Measurements from ENCODE around the gene MEOX1.
"Not testable (repeated sequence)": the region's sequence is repeated elsewhere in the genome, so short reads cannot be mapped to it uniquely, and the experiment has no call there.

The MEOX1 gene

GRCh38 chr17:43661699-43662412, at the start of gene MEOX1:
Gene MEOX1 (minus strand): TSS chr17:43661922. CDS start chr17:43661534, 388 bp downstream.
- in situ Hi-C loops (cut with MboI; ENCODE audit: low sequenced_read_pairs): no loop called here

GRCh38 chr17:43710101-43710500, 48.4 kb upstream of the MEOX1 start:
- in situ Hi-C loops (cut with MboI; ENCODE audit: low sequenced_read_pairs): no loop called here

GRCh38 chr17:43709210-43709609, 47.5 kb upstream of the MEOX1 start:
- in situ Hi-C loops (cut with MboI; ENCODE audit: low sequenced_read_pairs): no loop called here

GRCh38 chr17:43707184-43707583, 45.5 kb upstream of the MEOX1 start:
- in situ Hi-C loops (cut with MboI; ENCODE audit: low sequenced_read_pairs): no loop called here

- in situ Hi-C loops (cut with MboI; ENCODE audit: low sequenced_read_pairs): no loop called here
Observed at GRCh38 chr17:43706235-43706634, 44.5 kb upstream of the MEOX1 start.

GRCh38 chr17:43703630-43704029, 41.9 kb upstream of the MEOX1 start:
- in situ Hi-C loops (cut with MboI; ENCODE audit: low sequenced_read_pairs): no loop called here

GRCh38 chr17:43702637-43703036, 40.9 kb upstream of the MEOX1 start:
- in situ Hi-C loops (cut with MboI; ENCODE audit: low sequenced_read_pairs): no loop called here

- in situ Hi-C loops (cut with MboI; ENCODE audit: low sequenced_read_pairs): no loop called here
Observed at GRCh38 chr17:43701318-43701743, 39.6 kb upstream of the MEOX1 start.

- in situ Hi-C loops (cut with MboI; ENCODE audit: low sequenced_read_pairs): no loop called here
Observed at GRCh38 chr17:43699438-43699756, 37.7 kb upstream of the MEOX1 start.

- in situ Hi-C loops (cut with MboI; ENCODE audit: low sequenced_read_pairs): no loop called here
Observed at GRCh38 chr17:43698678-43699437, 37.1 kb upstream of the MEOX1 start.

- in situ Hi-C loops (cut with MboI; ENCODE audit: low sequenced_read_pairs): no loop called here
Observed at GRCh38 chr17:43697937-43698336, 36.2 kb upstream of the MEOX1 start.

- in situ Hi-C loops (cut with MboI; ENCODE audit: low sequenced_read_pairs): no loop called here
Observed at GRCh38 chr17:43696891-43697290, 35.2 kb upstream of the MEOX1 start.

GRCh38 chr17:43695970-43696865, 34.5 kb upstream of the MEOX1 start:
- in situ Hi-C loops (cut with MboI; ENCODE audit: low sequenced_read_pairs): no loop called here

GRCh38 chr17:43694081-43694870, 32.6 kb upstream of the MEOX1 start:
- in situ Hi-C loops (cut with MboI; ENCODE audit: low sequenced_read_pairs): no loop called here

- in situ Hi-C loops (cut with MboI; ENCODE audit: low sequenced_read_pairs): no loop called here
Observed at GRCh38 chr17:43691317-43691693, 29.6 kb upstream of the MEOX1 start.

- in situ Hi-C loops (cut with MboI; ENCODE audit: low sequenced_read_pairs): no loop called here
Observed at GRCh38 chr17:43690624-43691316, 29.0 kb upstream of the MEOX1 start.

GRCh38 chr17:43689814-43690213, 28.1 kb upstream of the MEOX1 start:
- in situ Hi-C loops (cut with MboI; ENCODE audit: low sequenced_read_pairs): no loop called here

- in situ Hi-C loops (cut with MboI; ENCODE audit: low sequenced_read_pairs): no loop called here
Observed at GRCh38 chr17:43689131-43689530, 27.4 kb upstream of the MEOX1 start.

GRCh38 chr17:43686957-43687356, 25.2 kb upstream of the MEOX1 start:
- in situ Hi-C loops (cut with MboI; ENCODE audit: low sequenced_read_pairs): not testable (repeated sequence)

Data from hTERT RPE-1 (cell line).